ENCODE measurements around the gene ADAMTSL1. TPM values are rescaled to one million over a fixed set of nuclear protein-coding genes. Genes with fewer than 3 reads are reported as not detected.

ADAMTSL1 gene
- total RNA-seq, 1 donor from 2014 or later, result 12.6 TPM

- H3K4me3 Mint-ChIP-seq (ENCODE audit: unreplicated experiment), result no peak overlapping the region
- Histone ChIP-seq H3K9ac (ENCODE audit: low read length) (no peak overlapping the region), H3K36me3 (ENCODE audit: insufficient read depth, low read length) (peaks cover 20% of the 10 kb centered on the region), H3K79me2 (ENCODE audit: insufficient read depth, low read length) (no peaks in the 10 kb centered on the region), H3K27me3 (ENCODE audit: insufficient read depth, low read length) (no peaks in the 10 kb centered on the region), H3K27ac (ENCODE audit: low read depth, low read length) (no peak overlapping the region), H2AFZ (ENCODE audit: low read depth, low read length) (no peak overlapping the region), H3K4me3 (ENCODE audit: insufficient read depth, low read depth, low read length) (no peak overlapping the region), H3K4me2 (ENCODE audit: low read length) (no peak overlapping the region), H3K4me1 (ENCODE audit: insufficient read depth, low read length) (no peaks in the 10 kb centered on the region), H3K9me3 (ENCODE audit: insufficient read depth, low read depth, low read length) (no peaks in the 10 kb centered on the region), H4K20me1 (ENCODE audit: insufficient read depth, low read length) (no peaks in the 10 kb centered on the region)
- no peak overlapping the region for H3K27ac Mint-ChIP-seq (ENCODE audit: unreplicated experiment)
- no peaks in the 10 kb centered on the region for H3K36me3 Mint-ChIP-seq (ENCODE audit: low read depth, unreplicated experiment)
- no peaks in the 10 kb centered on the region for H3K9me3 Mint-ChIP-seq (ENCODE audit: unreplicated experiment)
- FAIRE-seq, result peak; percentile 75
- peak; percentile 6 for DNase-seq (ENCODE audit: low read depth)
- H3K4me1 Mint-ChIP-seq (ENCODE audit: low read depth, unreplicated experiment), result peaks cover 13% of the 10 kb centered on the region
- no peak for TF ChIP-seq EZH2 (IDR thresholded peaks at IDR 0.05; ENCODE audit: insufficient read depth, low read length)
- no peaks in the 10 kb centered on the region for H3K27me3 Mint-ChIP-seq (ENCODE audit: low read depth, unreplicated experiment)
These were observed 325.5 kb downstream of the ADAMTSL1 start for GRCh38 chr9:18799428-18799827.

- Histone ChIP-seq H3K9me3 (ENCODE audit: insufficient read depth, low read depth, low read length) (no peaks in the 10 kb centered on the region), H4K20me1 (ENCODE audit: insufficient read depth, low read length) (peaks cover 4% of the 10 kb centered on the region), H3K79me2 (ENCODE audit: insufficient read depth, low read length) (no peaks in the 10 kb centered on the region), H3K27me3 (ENCODE audit: insufficient read depth, low read length) (no peaks in the 10 kb centered on the region), H3K36me3 (ENCODE audit: insufficient read depth, low read length) (peaks cover 18% of the 10 kb centered on the region), H3K9ac (ENCODE audit: low read length) (no peak overlapping the region), H2AFZ (ENCODE audit: low read depth, low read length) (no peak overlapping the region), H3K4me3 (ENCODE audit: insufficient read depth, low read depth, low read length) (no peak overlapping the region), H3K4me2 (ENCODE audit: low read length) (no peak overlapping the region), H3K27ac (ENCODE audit: low read depth, low read length) (no peak overlapping the region), H3K4me1 (ENCODE audit: insufficient read depth, low read length) (no peaks in the 10 kb centered on the region)
- TF ChIP-seq CTCF (IDR thresholded peaks at IDR 0.05; ENCODE audit: insufficient read depth, low read depth, low read length) (no peak), EZH2 (IDR thresholded peaks at IDR 0.05; ENCODE audit: insufficient read depth, low read length) (no peak)
- H3K27me3 Mint-ChIP-seq (ENCODE audit: low read depth, unreplicated experiment), result no peaks in the 10 kb centered on the region
- H3K4me1 Mint-ChIP-seq (ENCODE audit: low read depth, unreplicated experiment), result peaks cover 11% of the 10 kb centered on the region
- DNase-seq (ENCODE audit: low read depth) (peak; percentile 36), FAIRE-seq (no peak)
- H3K9me3 Mint-ChIP-seq (ENCODE audit: unreplicated experiment), result no peaks in the 10 kb centered on the region
- H3K4me3 Mint-ChIP-seq (ENCODE audit: unreplicated experiment), result no peak overlapping the region
- H3K27ac Mint-ChIP-seq (ENCODE audit: unreplicated experiment), result no peak overlapping the region
- H3K36me3 Mint-ChIP-seq (ENCODE audit: low read depth, unreplicated experiment), result no peaks in the 10 kb centered on the region
These were observed 326.6 kb downstream of the ADAMTSL1 start for GRCh38 chr9:18800579-18800978.

DNA sequence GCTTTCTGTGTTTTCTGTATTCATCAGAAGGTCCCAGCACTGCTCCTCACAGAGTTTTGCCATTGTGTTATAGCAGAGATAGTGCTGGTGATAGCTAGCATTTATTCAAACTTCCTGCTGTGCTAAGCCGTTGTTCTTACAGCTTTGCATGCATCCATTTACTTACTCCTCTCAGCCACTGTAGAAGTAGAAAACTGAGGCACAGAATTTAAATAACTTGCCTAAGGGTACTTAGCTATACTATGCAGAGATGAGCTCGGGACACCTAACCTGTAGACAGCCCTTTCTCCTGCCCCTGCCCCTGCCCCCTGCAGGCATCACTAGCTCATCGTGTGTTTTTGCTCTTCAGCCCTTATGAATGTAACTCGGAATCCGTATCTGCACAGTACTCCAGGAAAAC is 331.4 kb downstream of the ADAMTSL1 start:
- peaks cover 2% of the 10 kb centered on the region for H3K36me3 ChIP-seq (ENCODE audit: insufficient read depth, low read length)
- no peaks in the 10 kb centered on the region for H3K36me3 Mint-ChIP-seq (ENCODE audit: low read depth, unreplicated experiment)
- H3K79me2 ChIP-seq (ENCODE audit: insufficient read depth, low read length), result peaks cover 2% of the 10 kb centered on the region
- no peak overlapping the region for H3K27ac ChIP-seq (ENCODE audit: low read depth, low read length)
- TF ChIP-seq EZH2 (IDR thresholded peaks at IDR 0.05; ENCODE audit: insufficient read depth, low read length) (no peak), CTCF (IDR thresholded peaks at IDR 0.05; ENCODE audit: insufficient read depth, low read depth, low read length) (no peak)
- no peaks in the 10 kb centered on the region for H3K9me3 Mint-ChIP-seq (ENCODE audit: unreplicated experiment)
- no peaks in the 10 kb centered on the region for H3K9me3 ChIP-seq (ENCODE audit: insufficient read depth, low read depth, low read length)
- H3K9ac ChIP-seq (ENCODE audit: low read length), result no peak overlapping the region
- DNase-seq (ENCODE audit: low read depth) (no peak), FAIRE-seq (no peak)
- H3K27ac Mint-ChIP-seq (ENCODE audit: unreplicated experiment), result no peak overlapping the region
- no peaks in the 10 kb centered on the region for H3K4me1 ChIP-seq (ENCODE audit: insufficient read depth, low read length)
- no peaks in the 10 kb centered on the region for H3K27me3 ChIP-seq (ENCODE audit: insufficient read depth, low read length)
- no peaks in the 10 kb centered on the region for H3K27me3 Mint-ChIP-seq (ENCODE audit: low read depth, unreplicated experiment)
- no peaks in the 10 kb centered on the region for H3K4me1 Mint-ChIP-seq (ENCODE audit: low read depth, unreplicated experiment)
- no peak overlapping the region for H3K4me2 ChIP-seq (ENCODE audit: low read length)
- H2AFZ ChIP-seq (ENCODE audit: low read depth, low read length), result no peak overlapping the region
- H3K4me3 ChIP-seq (ENCODE audit: insufficient read depth, low read depth, low read length), result no peak overlapping the region
- H3K4me3 Mint-ChIP-seq (ENCODE audit: unreplicated experiment), result no peak overlapping the region
- peaks cover 5% of the 10 kb centered on the region for H4K20me1 ChIP-seq (ENCODE audit: insufficient read depth, low read length)

All from astrocyte (in vitro differentiated cells and primary cell).